ENCODE results near the gene YBX1.
"Not testable (repeated sequence)": the region's sequence is repeated elsewhere in the genome, so short reads cannot be mapped to it uniquely, and the experiment has no call there.

Gene YBX1

DNA sequence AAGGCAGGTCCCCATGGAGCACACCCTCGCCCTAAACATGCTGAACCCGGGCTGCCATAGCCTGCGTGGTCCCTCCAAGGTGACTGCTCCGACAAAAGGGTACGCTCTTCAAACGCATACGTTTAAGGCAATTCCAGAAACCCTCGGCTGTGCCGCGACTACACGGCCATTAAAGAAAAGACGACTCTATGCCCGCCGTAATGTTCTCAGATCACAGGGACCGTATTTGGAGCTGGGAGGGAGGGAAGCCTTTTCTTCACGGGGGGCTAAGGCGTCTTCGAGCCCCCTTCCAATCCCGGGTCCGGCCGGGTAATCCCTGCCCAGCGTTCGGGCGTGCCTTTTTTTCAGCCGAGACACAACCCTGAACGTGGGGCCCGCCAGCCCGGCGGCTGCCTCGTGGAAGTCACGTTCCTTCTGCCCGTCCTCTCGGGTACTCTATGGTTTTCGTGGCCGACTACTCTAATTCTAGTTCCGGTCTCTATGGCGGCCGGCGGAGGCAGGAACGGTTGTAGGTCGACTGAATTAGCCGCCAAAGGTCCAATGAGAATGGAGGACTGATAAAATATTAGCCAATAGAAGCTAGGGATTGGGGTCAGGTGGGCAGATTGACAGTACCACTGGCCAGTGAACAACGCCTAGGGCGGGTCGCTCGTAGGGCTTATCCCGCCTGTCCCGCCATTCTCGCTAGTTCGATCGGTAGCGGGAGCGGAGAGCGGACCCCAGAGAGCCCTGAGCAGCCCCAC is at the start of gene YBX1:
TSS of gene YBX1 (plus strand) at position 678 of the 743 bp plus-strand sequence. CDS start 148 bp downstream, outside the sequence.
- DNase-seq = peak; percentile 97 to 98

DNA sequence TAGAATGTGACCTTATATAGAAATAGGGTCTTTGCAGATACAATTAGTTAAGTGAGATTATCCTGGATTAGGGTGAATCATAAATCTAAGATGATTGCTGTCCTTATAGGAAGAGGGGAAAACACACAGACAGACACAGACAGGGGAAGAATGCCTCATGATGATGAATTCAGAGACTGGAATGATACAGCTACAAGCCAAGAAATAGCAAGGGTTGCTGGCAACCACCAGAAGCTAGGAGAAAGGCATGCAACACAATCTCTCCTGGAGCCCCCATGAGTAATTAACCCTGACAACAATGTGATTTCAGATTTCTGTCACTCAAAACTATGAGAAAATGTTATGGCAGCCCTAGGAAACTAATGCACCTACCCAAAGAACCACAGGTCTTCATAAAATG is 43.1 kb upstream of the YBX1 start:
- no peak for DNase-seq

DNA sequence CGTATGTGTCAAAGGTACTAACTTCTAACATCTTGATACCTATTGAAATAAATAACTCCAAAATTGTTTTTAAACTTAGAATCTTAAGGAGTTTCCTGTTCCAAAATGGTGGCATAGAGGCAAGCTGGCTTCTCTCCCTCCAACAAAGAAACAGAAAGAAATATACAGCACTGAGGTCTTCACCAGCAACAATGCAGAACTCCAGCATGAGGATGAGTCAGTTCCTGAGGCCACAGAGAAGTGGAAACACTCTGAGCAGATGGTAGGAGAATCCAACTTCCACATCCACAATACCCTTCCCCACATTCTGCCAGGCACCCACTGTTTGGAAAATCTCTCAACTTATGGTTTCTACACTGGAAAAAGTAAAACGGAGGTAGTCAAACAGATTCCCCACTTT is 36.2 kb upstream of the YBX1 start:
- DNase-seq = no peak

DNA sequence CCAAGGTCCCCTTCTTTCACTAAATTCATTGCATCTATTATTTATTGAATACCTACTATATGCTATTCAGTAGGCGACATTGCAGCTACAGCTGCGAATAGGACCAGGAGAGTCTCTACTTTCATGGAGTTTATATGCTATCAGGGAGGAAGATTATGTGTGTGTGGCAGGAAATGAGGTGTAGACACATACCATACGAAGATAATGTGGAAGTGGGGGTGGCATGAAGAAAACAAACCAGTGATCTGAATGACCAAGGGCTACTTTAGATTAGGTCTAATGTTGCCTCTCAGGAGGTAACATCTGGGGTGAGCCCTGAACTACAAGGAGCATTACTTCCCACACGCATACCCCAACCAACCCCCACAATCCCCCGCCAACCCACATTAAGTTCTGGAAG is 25.0 kb upstream of the YBX1 start:
- no peak for DNase-seq

DNA sequence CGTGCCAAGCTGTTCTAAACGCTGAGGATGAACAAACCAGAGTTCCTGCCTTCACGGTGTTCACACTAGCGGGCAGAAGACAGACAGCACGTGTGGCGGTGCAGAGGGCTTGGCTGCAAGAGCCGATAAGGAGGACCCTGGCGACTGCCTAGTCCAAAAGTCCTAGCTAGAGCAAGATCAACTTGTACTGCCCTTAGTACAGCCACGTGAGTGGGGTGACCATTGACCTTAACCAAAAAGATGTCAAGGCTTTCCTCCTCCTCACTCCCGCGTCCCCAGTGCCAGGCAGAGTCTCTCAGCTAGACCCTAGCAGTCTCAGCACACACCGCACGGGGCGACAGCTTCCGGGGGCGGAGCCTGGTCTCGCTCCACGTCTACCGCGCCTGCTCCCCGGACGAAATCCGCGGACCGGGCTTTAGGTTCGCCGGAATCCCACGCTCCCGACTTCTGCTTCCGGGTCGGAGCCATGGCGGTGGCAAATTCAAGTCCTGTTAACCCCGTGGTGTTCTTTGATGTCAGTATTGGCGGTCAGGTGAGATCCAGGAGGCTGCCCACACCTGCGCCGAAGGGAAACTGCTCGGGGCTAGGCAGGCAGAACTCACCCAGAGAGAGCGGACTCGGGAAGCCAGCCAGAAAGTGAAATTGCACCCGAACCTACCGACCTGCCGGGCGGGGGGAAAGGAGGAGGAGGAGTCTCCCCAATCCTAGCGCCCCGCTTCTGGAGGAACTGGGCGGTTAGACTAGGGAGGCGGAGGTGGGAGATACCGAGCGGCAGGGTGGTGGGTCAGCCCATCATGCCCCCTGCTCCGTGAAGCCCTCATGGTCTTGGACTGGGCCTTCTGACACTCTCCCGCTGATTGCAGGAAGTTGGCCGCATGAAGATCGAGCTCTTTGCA is 24.0 kb upstream of the YBX1 start, which contains the start of gene PPIH:
TSS of gene PPIH (plus strand) at position 443 of the 896 bp plus-strand sequence. CDS start at position 467, 24 bp downstream.
- DNase-seq = peak; percentile 92

DNA sequence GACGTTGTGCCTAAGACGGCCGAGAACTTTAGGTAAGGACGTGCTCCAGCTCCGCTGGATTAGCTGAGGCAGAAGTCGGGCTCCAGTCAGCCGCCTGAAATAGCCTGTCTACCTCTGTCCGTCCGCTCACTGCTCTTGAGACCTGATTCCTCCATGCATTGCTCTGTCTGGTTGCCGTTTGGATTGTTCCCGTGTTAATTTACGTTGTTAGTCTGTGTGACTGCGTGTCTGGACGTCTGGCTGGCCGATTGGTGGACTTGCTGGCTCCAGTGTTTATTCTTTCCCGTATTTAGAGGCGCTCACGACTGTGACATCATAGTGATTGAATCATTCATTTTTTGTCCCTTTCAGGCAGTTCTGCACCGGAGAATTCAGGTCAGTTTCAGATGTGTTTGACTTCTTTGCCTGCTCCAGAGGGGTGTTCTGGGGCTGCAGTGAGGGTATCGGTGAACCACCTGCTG is 23.3 kb upstream of the YBX1 start:
- DNase-seq = no peak

DNA sequence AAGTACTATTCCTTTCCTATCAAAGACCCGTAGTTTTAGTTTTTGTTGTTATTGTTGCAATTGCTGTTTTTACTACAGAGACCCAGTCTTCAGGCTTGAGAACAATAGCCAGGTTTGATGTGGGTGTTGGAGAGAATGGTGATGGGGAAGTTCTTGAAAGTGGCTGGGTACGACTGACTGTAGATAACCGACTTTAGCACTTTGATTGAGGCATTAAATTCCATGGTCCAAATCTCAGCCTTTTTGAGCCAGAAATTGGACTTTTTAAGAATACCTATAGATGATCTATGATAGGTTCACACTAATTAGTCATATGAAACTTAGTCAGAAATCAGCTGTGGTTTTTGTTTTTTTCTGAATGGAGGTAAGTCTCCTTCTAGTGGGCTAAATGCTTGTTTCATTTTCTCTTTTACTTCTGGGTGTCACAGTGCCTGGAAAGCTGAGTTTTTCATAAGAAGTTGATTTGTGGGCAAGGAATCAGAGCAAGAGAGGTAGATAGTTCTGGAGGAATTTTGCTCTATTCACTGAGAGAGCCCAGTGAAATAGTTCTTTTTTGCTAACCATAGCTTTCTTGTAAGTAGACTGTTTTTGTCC is 21.2 kb upstream of the YBX1 start:
- DNase-seq = no peak

DNA sequence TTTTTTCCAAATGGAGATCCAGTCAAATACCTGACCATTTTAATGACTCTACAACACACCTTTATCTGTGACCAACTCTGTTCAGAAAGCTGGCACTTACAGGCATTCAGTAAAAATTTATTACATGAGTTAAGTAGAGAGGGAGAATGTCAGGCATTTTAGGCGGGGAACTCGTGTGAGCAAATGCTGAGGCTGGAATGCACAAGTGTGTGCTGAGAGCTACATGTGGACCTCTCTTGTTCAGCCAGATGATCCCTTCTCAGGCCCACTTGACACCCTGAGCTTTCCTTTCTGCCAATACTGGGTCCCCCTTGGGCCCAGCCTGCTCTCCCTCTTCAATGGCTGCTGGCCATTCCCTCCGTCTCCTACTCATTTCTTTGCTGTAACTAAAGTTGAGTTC is 12.3 kb upstream of the YBX1 start:
- no peak for DNase-seq

DNA sequence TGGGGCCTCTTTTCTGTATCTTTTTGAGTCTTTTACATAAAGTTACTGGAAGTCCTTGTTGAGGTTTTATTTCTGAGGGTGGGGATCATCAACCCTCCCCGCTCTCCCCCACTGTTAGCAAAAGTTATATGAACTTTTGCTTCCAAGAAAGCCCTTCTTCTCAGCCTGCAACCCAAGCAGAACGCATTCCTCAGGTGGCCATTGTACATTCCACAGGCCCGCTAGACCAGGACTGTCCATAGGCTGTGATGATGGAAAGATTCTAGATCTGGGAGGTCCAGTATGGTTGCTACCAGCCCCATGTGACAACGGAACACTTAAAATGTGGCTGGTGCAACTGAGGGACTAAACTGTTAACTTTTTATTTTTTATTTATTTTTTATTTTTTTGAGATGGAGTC is 11.8 kb upstream of the YBX1 start:
- DNase-seq = no peak

DNA sequence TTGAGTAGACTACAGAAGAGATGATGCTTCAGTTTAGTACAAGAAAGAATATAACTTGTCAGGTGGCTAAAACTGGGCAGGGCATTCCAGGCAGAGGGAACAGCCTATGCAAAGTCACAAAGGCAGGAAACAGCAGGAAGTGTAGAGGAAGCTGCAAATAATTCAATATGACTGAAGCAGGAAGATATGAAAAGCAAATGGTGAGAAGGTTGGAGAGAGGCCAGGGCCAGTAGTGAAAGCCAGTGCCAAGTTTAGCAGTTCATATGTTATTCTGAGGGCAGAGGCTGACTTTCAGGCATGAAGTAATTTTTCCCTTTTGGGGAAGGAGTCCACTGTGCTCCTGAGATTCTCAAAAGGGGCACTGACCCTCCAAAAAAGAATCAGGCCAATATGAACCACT is 8.0 kb upstream of the YBX1 start:
- no peak for DNase-seq

DNA sequence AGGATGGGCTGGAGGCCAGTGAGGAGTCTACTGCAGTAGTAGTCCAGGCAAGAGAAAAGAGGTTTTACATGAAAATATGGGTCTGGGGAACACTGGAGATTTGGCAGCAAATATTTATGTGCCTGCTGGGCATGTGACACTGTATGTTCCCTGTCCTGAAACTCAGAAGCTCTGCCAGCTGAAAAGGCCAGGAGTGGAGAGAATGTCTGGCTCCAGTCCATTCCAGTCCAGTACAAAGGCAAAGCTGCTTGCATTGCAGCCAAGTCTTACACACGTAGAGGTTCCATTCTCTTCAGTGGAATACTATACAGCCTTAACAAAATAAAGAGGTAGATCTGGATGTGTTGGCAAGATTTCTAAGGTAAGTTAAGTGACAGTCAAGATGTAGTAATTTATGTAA is 7.5 kb upstream of the YBX1 start:
- no peak for DNase-seq

DNA sequence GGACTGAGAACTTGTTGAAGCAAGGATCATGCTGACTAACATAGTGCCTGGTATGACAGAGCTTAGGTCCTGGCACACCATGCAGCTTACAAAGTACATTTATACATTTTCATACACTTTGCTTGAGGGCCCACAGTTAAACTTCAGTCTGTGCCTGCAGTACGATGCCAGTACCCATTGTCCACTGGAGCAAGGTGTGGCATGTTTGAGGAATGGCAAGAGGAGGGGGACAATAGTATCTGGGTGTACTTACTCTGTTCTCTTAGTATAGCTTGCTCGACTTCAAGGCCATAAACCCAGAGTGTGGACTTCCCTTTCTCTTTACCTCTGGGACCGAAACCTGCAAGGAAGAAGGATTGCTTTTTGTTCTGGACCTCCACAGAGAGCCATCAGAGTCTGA is 6.8 kb upstream of the YBX1 start:
- DNase-seq = no peak

DNA sequence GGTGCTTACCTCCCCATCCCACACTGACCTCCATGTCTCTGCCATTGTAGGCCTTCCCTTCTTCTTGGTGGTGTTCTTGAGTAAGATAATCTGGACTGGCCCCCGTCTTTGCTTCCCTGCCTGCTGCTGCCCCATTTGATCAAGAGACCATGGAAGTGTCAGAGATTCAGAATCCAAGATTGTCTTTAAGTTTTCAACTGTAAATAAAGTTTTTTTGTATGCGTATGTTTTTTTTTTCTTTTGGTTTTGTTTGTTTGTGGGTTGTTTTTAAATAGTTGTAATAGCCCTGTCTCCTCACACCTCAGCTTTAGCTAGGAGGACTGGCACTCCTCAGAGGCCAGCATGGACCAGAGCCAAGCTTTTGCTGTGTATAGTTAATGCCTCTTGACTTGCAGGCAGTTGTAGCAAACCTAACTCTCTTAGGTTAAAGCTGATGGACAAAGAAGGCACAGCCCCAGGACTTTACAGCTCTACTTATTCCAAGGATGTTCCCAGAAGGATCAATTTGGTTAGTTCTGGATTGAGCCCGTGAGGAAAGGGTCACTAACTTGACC is 5.6 kb upstream of the YBX1 start:
- DNase-seq = no peak

DNA sequence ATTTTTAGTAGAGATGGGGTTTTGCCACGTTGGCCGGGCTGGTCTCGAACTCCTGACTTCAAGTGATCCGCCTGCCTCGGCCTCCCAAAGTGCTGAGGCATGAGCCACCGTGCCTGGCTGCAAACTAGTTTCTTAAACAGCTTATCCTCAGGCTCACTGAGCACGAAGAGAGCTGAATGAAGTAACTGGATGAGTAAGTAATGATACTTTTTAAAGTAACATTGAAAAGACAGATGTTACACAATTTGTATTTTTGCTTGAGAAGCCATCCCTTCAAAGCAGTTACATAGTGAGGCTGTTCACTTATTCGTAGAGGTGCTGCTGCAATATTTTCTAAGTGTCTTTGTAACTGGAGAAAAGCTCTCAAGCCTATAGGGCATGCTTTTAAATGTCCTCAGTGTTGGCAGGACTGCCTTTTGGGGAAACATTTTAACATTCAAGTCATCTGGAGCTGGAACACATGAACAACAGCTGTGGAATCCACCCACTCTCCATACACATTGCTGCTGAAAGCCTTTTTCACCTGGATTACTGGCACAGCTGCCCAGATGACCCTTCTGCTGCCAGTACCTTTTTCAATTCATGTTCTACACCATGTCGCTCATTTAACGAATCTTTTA is 2.7 kb upstream of the YBX1 start:
- no peak for DNase-seq

DNA sequence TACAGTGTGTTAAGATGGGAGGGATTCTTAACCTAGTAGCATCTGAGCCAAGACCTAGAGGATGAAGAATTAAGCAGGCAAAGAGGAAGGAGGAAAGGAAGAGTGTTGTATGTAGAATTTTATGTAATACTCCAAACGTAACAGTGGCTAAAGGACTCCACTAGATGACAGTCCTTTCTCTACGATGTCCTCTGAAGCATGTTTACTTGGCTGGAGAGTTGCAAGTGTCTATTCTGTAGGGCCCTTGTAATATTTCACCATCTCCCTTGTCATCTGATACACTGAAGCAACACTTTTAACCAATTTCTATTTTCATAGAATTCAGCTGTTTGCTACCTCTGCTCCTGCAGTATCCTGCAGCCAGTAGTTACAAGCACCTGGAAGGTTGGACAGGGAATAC is 2.2 kb upstream of the YBX1 start:
- DNase-seq = no peak

DNA sequence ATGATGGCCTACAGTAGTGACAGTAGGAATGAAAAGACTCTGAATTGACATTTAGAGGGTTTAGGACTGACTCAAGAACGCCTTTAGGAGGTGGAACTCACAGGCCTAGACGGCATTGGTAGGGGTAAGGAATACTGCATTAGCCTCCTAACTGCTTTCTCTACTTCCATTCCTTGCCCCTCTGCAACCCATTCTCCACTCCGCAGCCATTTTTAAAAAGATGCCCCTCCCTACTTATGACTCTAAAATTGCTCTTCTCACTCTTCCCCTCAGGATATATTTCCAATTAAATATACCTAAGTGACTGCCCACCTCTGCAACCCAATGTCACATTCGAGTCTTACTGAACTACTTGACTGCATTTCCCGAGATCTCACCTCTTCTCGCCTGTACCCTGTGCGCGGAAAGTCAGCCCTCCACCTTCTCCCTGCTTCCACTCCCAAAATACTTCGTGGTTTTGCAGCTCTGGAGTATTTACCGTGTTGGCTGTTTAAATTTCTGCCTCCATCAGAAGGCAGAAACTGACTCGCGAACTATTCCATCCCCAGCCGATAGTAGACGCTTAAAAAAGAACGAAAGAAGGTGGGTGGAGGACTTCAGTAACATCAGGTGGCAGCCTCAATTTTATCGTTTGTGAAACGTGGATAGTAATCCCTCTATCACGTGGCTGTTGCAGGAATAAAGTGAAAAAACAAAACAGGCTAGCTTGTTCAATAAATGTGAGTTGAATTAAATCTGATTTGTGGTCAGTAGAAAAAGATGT is 1.1 kb upstream of the YBX1 start:
- DNase-seq = peak in 1 of 2 donors; percentile 33

DNA sequence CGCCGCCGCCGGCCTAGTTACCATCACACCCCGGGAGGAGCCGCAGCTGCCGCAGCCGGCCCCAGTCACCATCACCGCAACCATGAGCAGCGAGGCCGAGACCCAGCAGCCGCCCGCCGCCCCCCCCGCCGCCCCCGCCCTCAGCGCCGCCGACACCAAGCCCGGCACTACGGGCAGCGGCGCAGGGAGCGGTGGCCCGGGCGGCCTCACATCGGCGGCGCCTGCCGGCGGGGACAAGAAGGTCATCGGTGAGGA is 193 bp downstream of the YBX1 start:
- DNase-seq = not testable (repeated sequence)

DNA sequence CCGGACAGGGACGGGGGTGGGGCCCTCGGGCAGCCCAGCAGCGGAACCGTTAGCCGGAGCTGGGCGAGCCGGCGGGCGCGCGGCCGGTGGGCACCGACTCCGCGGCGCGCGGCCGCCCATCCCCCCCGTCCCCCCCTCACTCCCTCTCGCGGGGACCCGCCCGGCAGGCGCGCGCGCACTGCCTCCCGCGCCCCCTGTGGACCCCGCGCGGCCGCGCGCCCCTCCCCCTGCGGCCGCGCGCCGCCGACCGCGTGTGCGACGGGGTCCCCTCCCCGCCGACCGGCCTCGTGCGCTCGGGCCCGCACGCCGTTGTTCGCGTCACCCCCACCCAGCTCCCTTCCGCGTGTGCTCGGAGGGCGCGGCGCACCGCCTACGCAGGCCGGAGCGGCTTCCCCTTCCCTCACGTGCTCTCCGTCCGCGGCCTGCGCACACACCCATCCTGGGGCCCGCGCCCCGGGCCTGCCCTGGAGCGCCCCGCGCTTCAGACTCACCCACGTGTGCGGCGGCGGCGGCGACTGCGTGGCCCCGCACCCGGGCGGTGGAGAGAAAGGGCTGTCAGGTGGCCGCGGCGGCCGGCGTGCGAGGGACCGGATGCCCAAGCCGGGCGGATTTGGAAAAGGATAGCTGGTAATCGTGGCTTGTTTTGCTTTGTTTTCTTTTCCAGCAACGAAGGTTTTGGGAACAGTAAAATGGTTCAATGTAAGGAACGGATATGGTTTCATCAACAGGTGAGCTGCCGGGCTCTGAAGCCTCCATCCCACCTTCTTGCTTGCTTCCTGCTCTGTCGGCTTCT is 717 bp downstream of the YBX1 start:
- peak; percentile 72 to 81 for DNase-seq

DNA sequence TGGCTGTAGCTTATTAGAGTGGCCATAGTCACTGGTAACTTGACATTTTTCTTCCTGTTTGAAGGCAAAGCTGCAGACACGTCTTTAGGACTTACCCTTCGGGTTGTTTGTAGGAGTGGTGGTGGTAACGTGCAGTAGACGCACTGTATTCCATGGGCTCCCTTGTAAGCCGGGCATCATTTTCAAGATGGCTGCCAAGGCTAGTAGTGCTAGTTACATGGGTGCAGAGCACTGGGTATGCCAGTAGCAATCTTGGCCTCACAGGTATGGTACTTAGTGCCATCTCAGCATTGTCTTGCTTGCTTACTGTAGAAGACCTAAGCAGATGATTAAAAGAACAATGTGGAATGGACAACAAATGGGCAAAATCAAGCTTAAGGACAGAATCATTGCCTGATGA is 1.9 kb downstream of the YBX1 start:
- peak in 1 of 2 donors; percentile 17 for DNase-seq

DNA sequence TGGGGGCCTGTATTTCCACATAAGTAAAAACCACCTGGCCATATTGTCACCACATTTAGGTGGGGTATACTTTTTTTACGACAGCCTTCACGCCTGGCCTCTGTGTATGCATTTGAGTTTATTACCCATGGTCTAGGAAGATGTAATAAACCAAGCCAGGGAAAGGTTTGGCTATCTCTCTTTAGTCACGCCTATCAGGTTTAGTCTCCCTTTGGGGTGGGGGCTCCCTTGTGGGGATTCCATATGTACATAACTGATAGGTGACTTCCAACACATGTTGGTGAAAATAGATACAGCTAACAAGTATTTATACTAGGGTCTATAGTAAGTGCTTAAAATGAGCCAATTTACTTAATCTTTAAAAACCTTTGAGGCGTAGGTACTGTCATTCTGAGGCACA is 4.2 kb downstream of the YBX1 start:
- no peak for DNase-seq

DNA sequence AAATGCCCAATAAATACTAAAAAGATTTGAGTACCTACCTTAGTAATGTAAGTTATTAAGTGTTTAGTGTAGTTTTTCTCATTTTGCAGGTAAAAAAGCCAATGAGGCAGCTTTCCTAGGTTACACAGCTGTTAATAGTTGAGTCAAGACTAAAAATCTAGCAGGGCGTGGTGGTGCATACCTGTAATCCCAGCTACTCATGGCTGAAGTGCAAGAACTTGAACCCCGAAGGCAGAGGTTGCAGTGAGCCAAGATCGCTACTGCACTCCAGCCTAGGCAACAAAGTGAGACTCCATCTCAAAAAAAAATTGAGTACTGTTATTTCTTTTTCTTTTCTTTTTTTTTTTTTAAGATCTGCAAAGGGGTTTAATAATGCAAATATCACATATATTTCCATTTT is 7.7 kb downstream of the YBX1 start:
- DNase-seq = no peak
